Chondrocyte (in vitro differentiated cells): ENCODE data around the gene RNF5. TPM values are rescaled to one million over a fixed set of nuclear protein-coding genes. Genes with fewer than 3 reads are reported as not detected.

ENCODE experiments used
- DNase-seq: peaks from one replicate; pipeline ENCODE4 v3.0.0; 2021; ENCODE audit warnings: mixed read lengths, low spot score
- H3K27ac Mint-ChIP-seq: one replicate; pipeline ENCODE4 v1.8.0; 2021; ENCODE audit warnings: mild to moderate bottlenecking, moderate library complexity, mixed read lengths; ENCODE audit not compliant: unreplicated experiment
- H3K27me3 Mint-ChIP-seq: 2 replicates; pipeline ENCODE4 v1.8.0; 2021; ENCODE audit warnings: low read depth, mixed read lengths
- H3K36me3 Mint-ChIP-seq: 2 replicates; pipeline ENCODE4 v1.8.0; 2021; ENCODE audit warnings: low read depth, mixed read lengths
- H3K4me1 Mint-ChIP-seq: 2 replicates; pipeline ENCODE4 v1.8.0; 2021; ENCODE audit warnings: low read depth, mild to moderate bottlenecking, mixed read lengths
- H3K4me3 Mint-ChIP-seq: one replicate; pipeline ENCODE4 v1.8.0; 2021; ENCODE audit warnings: mild to moderate bottlenecking, moderate library complexity, mixed read lengths; ENCODE audit not compliant: unreplicated experiment
- H3K9me3 Mint-ChIP-seq: 2 replicates; pipeline ENCODE4 v1.8.0; 2021; ENCODE audit warnings: low read depth, mixed read lengths
- CTCF ChIP-seq: fragments of 200-600 bp; sonication (generic); IDR thresholded peaks from 2 replicates; pipeline ENCODE4 v1.5.0; 2021; ENCODE audit warnings: antibody characterized with exemption, mild to moderate bottlenecking, moderate library complexity
- total RNA-seq: library from RNA; stranded (reverse); gene quantifications from 3 replicates; pipeline ENCODE4 v1.2.1, GENCODE V29; 2021

The RNF5 gene
- total RNA-seq, 1 donor from 2014 or later: 45.2 TPM

- H3K27me3 Mint-ChIP-seq: peaks cover 30% of the 10 kb centered on the region
- H3K27ac Mint-ChIP-seq: no peak overlapping the region
- H3K4me1 Mint-ChIP-seq: no peaks in the 10 kb centered on the region
- H3K36me3 Mint-ChIP-seq: no peaks in the 10 kb centered on the region
- no peak for DNase-seq
- H3K9me3 Mint-ChIP-seq: peaks cover 4% of the 10 kb centered on the region
- H3K4me3 Mint-ChIP-seq: no peak overlapping the region
- TF ChIP-seq CTCF: no peak
Observed at GRCh38 chr6:32220021-32220420, 41.8 kb downstream of the RNF5 start.

- H3K27me3 Mint-ChIP-seq: peaks cover 20% of the 10 kb centered on the region
- no peaks in the 10 kb centered on the region for H3K4me1 Mint-ChIP-seq
- no peak for DNase-seq
- H3K27ac Mint-ChIP-seq: no peak overlapping the region
- no peaks in the 10 kb centered on the region for H3K36me3 Mint-ChIP-seq
- TF ChIP-seq CTCF: no peak
- H3K4me3 Mint-ChIP-seq: no peak overlapping the region
- H3K9me3 Mint-ChIP-seq: peaks cover 2% of the 10 kb centered on the region
Observed at GRCh38 chr6:32222333-32223230, 44.4 kb downstream of the RNF5 start.

GRCh38 chr6:32223258-32224235, 45.3 kb downstream of the RNF5 start, which contains the start of gene NOTCH4:
TSS of gene NOTCH4 (minus strand) at chr6:32224067. CDS start at chr6:32223928, 139 bp downstream.
- Mint-ChIP-seq H3K36me3 (no peaks in the 10 kb centered on the region), H3K9me3 (no peaks in the 10 kb centered on the region), H3K27me3 (peaks cover 17% of the 10 kb centered on the region), H3K4me3 (no peak within 1 kb of the TSS), H3K4me1 (no peaks in the 10 kb centered on the region), H3K27ac (no peak within 1 kb of the TSS)
- TF ChIP-seq CTCF: no peak
- DNase-seq: no peak

- peaks cover 11% of the 10 kb centered on the region for H3K27me3 Mint-ChIP-seq
Observed at GRCh38 chr6:32224696-32225095, 46.5 kb downstream of the RNF5 start.

More at GRCh38 chr6:32224696-32225095, 46.5 kb downstream of the RNF5 start:
- no peak overlapping the region for H3K4me3 Mint-ChIP-seq
- H3K27ac Mint-ChIP-seq: no peak overlapping the region
- no peak for DNase-seq
- no peaks in the 10 kb centered on the region for H3K4me1 Mint-ChIP-seq
- TF ChIP-seq CTCF: no peak
- no peaks in the 10 kb centered on the region for H3K36me3 Mint-ChIP-seq
- no peaks in the 10 kb centered on the region for H3K9me3 Mint-ChIP-seq
